Stimulated activated effector memory CD8-positive, alpha-beta T cell treated with anti-CD3 and anti-CD28 coated beads, Interleukin-12 subunit alpha, Interleukin-12 subunit beta, amount 100 ng/mL, for 72 hours (primary cell): ENCODE measurements around the gene MAPRE3.
A peak's percentile ranks its signal among the peaks of the same experiment; 100 is the strongest.

ENCODE experiments used
- ATAC-seq: fragments of 150-1000 bp; cut with Tn5 transposase; 2 replicates; pipeline ENCODE4 v1.10.0; 2021
- DNase-seq, 2 donors: peaks; one replicate each; pipeline ENCODE4 v3.0.0; 2021 to 2022; ENCODE audit warnings: low spot score in 2 of 2
- H3K27ac Mint-ChIP-seq: one replicate; pipeline ENCODE4 v1.8.0; 2022; ENCODE audit warnings: mild to moderate bottlenecking, mixed read lengths
- H3K36me3 Mint-ChIP-seq: one replicate; pipeline ENCODE4 v1.8.0; 2022; ENCODE audit warnings: mild to moderate bottlenecking, mixed read lengths
- H3K4me1 Mint-ChIP-seq: one replicate; pipeline ENCODE4 v1.8.0; 2022; ENCODE audit warnings: mixed read lengths
- H3K4me3 Mint-ChIP-seq: one replicate; pipeline ENCODE4 v1.8.0; 2022; ENCODE audit warnings: mild to moderate bottlenecking, mixed read lengths
- H3K9me3 Mint-ChIP-seq: one replicate; pipeline ENCODE4 v1.8.0; 2022; ENCODE audit warnings: mixed read lengths

MAPRE3 gene

GRCh38 chr2:26942543-26943295, 27.7 kb upstream of the MAPRE3 start:
- peaks cover 8% of the 10 kb centered on the region for H3K4me1 Mint-ChIP-seq
- no peak overlapping the region for H3K4me3 Mint-ChIP-seq
- peak; percentile 58 for ATAC-seq
- H3K27ac Mint-ChIP-seq, result no peak overlapping the region
- DNase-seq, result peak; percentile 50 to 77
- H3K36me3 Mint-ChIP-seq, result no peaks in the 10 kb centered on the region
- no peaks in the 10 kb centered on the region for H3K9me3 Mint-ChIP-seq

- Mint-ChIP-seq H3K4me3 (no peak overlapping the region), H3K4me1 (peaks cover 8% of the 10 kb centered on the region), H3K27ac (no peak overlapping the region), H3K9me3 (no peaks in the 10 kb centered on the region), H3K36me3 (no peaks in the 10 kb centered on the region)
- DNase-seq (no peak), ATAC-seq (no peak)
Measured at GRCh38 chr2:26945991-26946750, 24.3 kb upstream of the MAPRE3 start.

GRCh38 chr2:26946841-26947784, 23.3 kb upstream of the MAPRE3 start:
- no peak for DNase-seq
- H3K9me3 Mint-ChIP-seq, result no peaks in the 10 kb centered on the region

GRCh38 chr2:26948800-26949199, 21.6 kb upstream of the MAPRE3 start:
- Mint-ChIP-seq H3K4me3 (no peak overlapping the region), H3K4me1 (no peaks in the 10 kb centered on the region), H3K36me3 (no peaks in the 10 kb centered on the region), H3K27ac (no peak overlapping the region), H3K9me3 (no peaks in the 10 kb centered on the region)
- DNase-seq, result no peak
- no peak for ATAC-seq

More at GRCh38 chr2:26946841-26947784, 23.3 kb upstream of the MAPRE3 start:
- H3K4me1 Mint-ChIP-seq, result peaks cover 8% of the 10 kb centered on the region
- H3K4me3 Mint-ChIP-seq, result no peak overlapping the region
- H3K36me3 Mint-ChIP-seq, result no peaks in the 10 kb centered on the region
- no peak for ATAC-seq
- no peak overlapping the region for H3K27ac Mint-ChIP-seq

GRCh38 chr2:26950246-26950645, 20.2 kb upstream of the MAPRE3 start:
- Mint-ChIP-seq H3K27ac (no peak overlapping the region), H3K4me3 (no peak overlapping the region), H3K9me3 (no peaks in the 10 kb centered on the region), H3K4me1 (no peaks in the 10 kb centered on the region), H3K36me3 (no peaks in the 10 kb centered on the region)
- ATAC-seq (no peak), DNase-seq (no peak)

- Mint-ChIP-seq H3K4me3 (no peak overlapping the region), H3K36me3 (no peaks in the 10 kb centered on the region), H3K4me1 (no peaks in the 10 kb centered on the region), H3K27ac (no peak overlapping the region), H3K9me3 (no peaks in the 10 kb centered on the region)
- DNase-seq (no peak), ATAC-seq (no peak)
Measured at GRCh38 chr2:26951236-26951635, 19.2 kb upstream of the MAPRE3 start.

GRCh38 chr2:26952374-26952773, 18.1 kb upstream of the MAPRE3 start:
- no peak overlapping the region for H3K27ac Mint-ChIP-seq
- H3K4me1 Mint-ChIP-seq, result no peaks in the 10 kb centered on the region
- H3K36me3 Mint-ChIP-seq, result no peaks in the 10 kb centered on the region

GRCh38 chr2:26954135-26954534, 16.3 kb upstream of the MAPRE3 start:
- no peak for DNase-seq
- no peak for ATAC-seq
- no peaks in the 10 kb centered on the region for H3K36me3 Mint-ChIP-seq
- H3K4me1 Mint-ChIP-seq, result no peaks in the 10 kb centered on the region
- H3K27ac Mint-ChIP-seq, result no peak overlapping the region
- no peak overlapping the region for H3K4me3 Mint-ChIP-seq
- no peaks in the 10 kb centered on the region for H3K9me3 Mint-ChIP-seq

More at GRCh38 chr2:26952374-26952773, 18.1 kb upstream of the MAPRE3 start:
- no peak overlapping the region for H3K4me3 Mint-ChIP-seq
- no peak for DNase-seq
- ATAC-seq, result no peak
- H3K9me3 Mint-ChIP-seq, result no peaks in the 10 kb centered on the region

GRCh38 chr2:26957041-26957440, 13.4 kb upstream of the MAPRE3 start:
- DNase-seq (no peak), ATAC-seq (no peak)
- Mint-ChIP-seq H3K36me3 (no peaks in the 10 kb centered on the region), H3K4me1 (no peaks in the 10 kb centered on the region), H3K27ac (no peak overlapping the region), H3K9me3 (no peaks in the 10 kb centered on the region), H3K4me3 (no peak overlapping the region)

- no peak for ATAC-seq
- H3K27ac Mint-ChIP-seq, result no peak overlapping the region
- H3K36me3 Mint-ChIP-seq, result no peaks in the 10 kb centered on the region
- H3K4me3 Mint-ChIP-seq, result no peak overlapping the region
- no peaks in the 10 kb centered on the region for H3K9me3 Mint-ChIP-seq
- no peaks in the 10 kb centered on the region for H3K4me1 Mint-ChIP-seq
- DNase-seq, result no peak
Measured at GRCh38 chr2:26957534-26957933, 12.9 kb upstream of the MAPRE3 start.

GRCh38 chr2:26959331-26959730, 11.1 kb upstream of the MAPRE3 start:
- H3K36me3 Mint-ChIP-seq, result no peaks in the 10 kb centered on the region
- H3K9me3 Mint-ChIP-seq, result no peaks in the 10 kb centered on the region
- H3K4me3 Mint-ChIP-seq, result no peak overlapping the region
- H3K4me1 Mint-ChIP-seq, result no peaks in the 10 kb centered on the region
- no peak overlapping the region for H3K27ac Mint-ChIP-seq
- ATAC-seq (no peak), DNase-seq (no peak)

GRCh38 chr2:26964446-26965130, 5.8 kb upstream of the MAPRE3 start:
- no peak overlapping the region for H3K27ac Mint-ChIP-seq
- ATAC-seq, result no peak
- H3K4me3 Mint-ChIP-seq, result no peak overlapping the region
- no peak for DNase-seq
- peaks cover 14% of the 10 kb centered on the region for H3K4me1 Mint-ChIP-seq
- H3K36me3 Mint-ChIP-seq, result peaks cover 6% of the 10 kb centered on the region
- H3K9me3 Mint-ChIP-seq, result no peaks in the 10 kb centered on the region

- Mint-ChIP-seq H3K27ac (peak overlapping the region; percentile 62), H3K4me3 (no peak overlapping the region), H3K36me3 (peaks cover 6% of the 10 kb centered on the region), H3K4me1 (peaks cover 26% of the 10 kb centered on the region), H3K9me3 (no peaks in the 10 kb centered on the region)
- no peak for ATAC-seq
- DNase-seq, result no peak
Measured at GRCh38 chr2:26968001-26968400, 2.4 kb upstream of the MAPRE3 start.

GRCh38 chr2:26969077-26969844, 1.2 kb upstream of the MAPRE3 start:
- Mint-ChIP-seq H3K4me3 (peak overlapping the region; percentile 75), H3K27ac (peak overlapping the region; percentile 62), H3K4me1 (peaks cover 26% of the 10 kb centered on the region), H3K36me3 (peaks cover 6% of the 10 kb centered on the region), H3K9me3 (no peaks in the 10 kb centered on the region)
- ATAC-seq (no peak), DNase-seq (no peak)
